GM23338 (cell line): ENCODE data around the gene C10orf71. TPM values are rescaled to one million over a fixed set of nuclear protein-coding genes. Genes with fewer than 3 reads are reported as not detected.

Source experiments
- ATAC-seq: fragments of 200-7000 bp; cut with Tn5 transposase; 3 replicates; pipeline ENCODE4 v1.9.1; 2020
- DNase-seq: peaks from one replicate; pipeline ENCODE4 v3.0.0-alpha.2; 2015; ENCODE audit warnings: low spot score
- H2AFZ ChIP-seq: fragments of 200-600 bp; sonication (generic); 2 replicates; pipeline ENCODE4 v1.8.0; 2016; ENCODE audit warnings: antibody characterized with exemption, mild to moderate bottlenecking, moderate library complexity
- H3F3A ChIP-seq: fragments of 200-600 bp; sonication (generic); replicated peaks from 2 replicates; pipeline ENCODE4 v1.8.0; 2017; ENCODE audit warnings: antibody characterized with exemption, mixed run types, low read depth
- H3K27ac ChIP-seq: fragments of 200-600 bp; sonication (generic); 2 replicates; pipeline ENCODE4 v1.6.1; 2016; ENCODE audit warnings: low read depth
- H3K27me3 ChIP-seq: fragments of 200-600 bp; sonication (generic); 2 replicates; pipeline ENCODE4 v1.8.0; 2016; ENCODE audit warnings: mild to moderate bottlenecking, mixed run types, moderate library complexity; ENCODE audit not compliant: insufficient read depth
- H3K36me3 ChIP-seq: fragments of 200-600 bp; sonication (generic); 2 replicates; pipeline ENCODE4 v1.8.0; 2016; ENCODE audit warnings: mild to moderate bottlenecking; ENCODE audit not compliant: insufficient read depth
- H3K4me1 ChIP-seq: fragments of 200-600 bp; sonication (generic); 2 replicates; pipeline ENCODE4 v1.8.0; 2016; ENCODE audit warnings: mild to moderate bottlenecking, moderate library complexity; ENCODE audit not compliant: insufficient read depth
- H3K4me2 ChIP-seq: fragments of 200-600 bp; sonication (generic); 2 replicates; pipeline ENCODE4 v1.7.1; 2017; ENCODE audit warnings: mixed run types
- H3K4me3 ChIP-seq: fragments of 200-600 bp; sonication (generic); 2 replicates; pipeline ENCODE4 v1.6.1; 2016; ENCODE audit warnings: mixed run types
- H3K79me2 ChIP-seq: fragments of 200-600 bp; sonication (generic); replicated peaks from 2 replicates; pipeline ENCODE4 v1.8.0; 2017; ENCODE audit warnings: mild to moderate bottlenecking; ENCODE audit not compliant: insufficient read depth
- H3K9me2 ChIP-seq: fragments of 200-600 bp; sonication (generic); 2 replicates; pipeline ENCODE4 v1.8.0; 2017; ENCODE audit not compliant: insufficient read depth
- H4K20me1 ChIP-seq: fragments of 200-600 bp; sonication (generic); replicated peaks from 2 replicates; pipeline ENCODE4 v1.8.0; 2017; ENCODE audit warnings: mild to moderate bottlenecking; ENCODE audit not compliant: insufficient read depth
- H3K27ac Mint-ChIP-seq: 2 replicates; pipeline ENCODE4 v1.8.0; 2020; ENCODE audit warnings: inconsistent platforms, mild to moderate bottlenecking, moderate library complexity, mixed read lengths
- H3K27me3 Mint-ChIP-seq: 3 replicates; pipeline ENCODE4 v1.8.0; 2022; ENCODE audit warnings: low read depth, mild to moderate bottlenecking, moderate library complexity, mixed read lengths, inconsistent platforms; ENCODE audit not compliant: insufficient read depth, poor library complexity
- H3K36me3 Mint-ChIP-seq: 3 replicates; pipeline ENCODE4 v1.8.0; 2021; ENCODE audit warnings: low read depth, mild to moderate bottlenecking, inconsistent platforms, moderate library complexity, mixed read lengths
- H3K4me1 Mint-ChIP-seq: 3 replicates; pipeline ENCODE4 v1.8.0; 2020; ENCODE audit warnings: mild to moderate bottlenecking, inconsistent platforms, mixed read lengths
- H3K4me3 Mint-ChIP-seq: 3 replicates; pipeline ENCODE4 v1.8.0; 2021; ENCODE audit warnings: moderate library complexity, mild to moderate bottlenecking, inconsistent platforms, mixed read lengths
- H3K9me3 Mint-ChIP-seq: 3 replicates; pipeline ENCODE4 v1.8.0; 2020; ENCODE audit warnings: moderate library complexity, mild to moderate bottlenecking, inconsistent platforms, mixed read lengths
- CREB1 ChIP-seq: fragments of 250-450 bp; sonication (Bioruptor Pico); IDR thresholded peaks from 2 replicates; pipeline ENCODE4 v1.5.0; 2020; ENCODE audit warnings: low read depth, mild to moderate bottlenecking, moderate library complexity
- CTCF ChIP-seq, 2 experiments: fragments of 200-600 bp in 1 of 2; sonication (generic) in 1 of 2; conservative IDR thresholded peaks; 2 replicates each; pipeline versions ENCODE4 v1.5.1 to v1.6.1; 2016 to 2017; ENCODE audit warnings: antibody characterized with exemption in 2 of 2, low read depth in 2 of 2, mild to moderate bottlenecking in 2 of 2, moderate library complexity in 1 of 2
- ETS1 ChIP-seq: IDR thresholded peaks from 2 replicates; pipeline ENCODE4 v1.6.1; 2016; ENCODE audit warnings: antibody characterized with exemption
- EZH2 ChIP-seq: fragments of 200-600 bp; sonication (generic); IDR thresholded peaks from one replicate; pipeline ENCODE4 v1.8.0; 2017; ENCODE audit warnings: antibody characterized with exemption, mild to moderate bottlenecking, low read depth; ENCODE audit not compliant: unreplicated experiment
- EZH2phosphoT487 ChIP-seq: fragments of 200-600 bp; sonication (generic); IDR thresholded peaks from one replicate; pipeline ENCODE4 v1.8.1; 2018; ENCODE audit warnings: antibody characterized with exemption; ENCODE audit not compliant: unreplicated experiment
- JUNB ChIP-seq: IDR thresholded peaks from one replicate; pipeline ENCODE4 v1.6.1; 2016; ENCODE audit warnings: antibody characterized with exemption; ENCODE audit not compliant: unreplicated experiment
- NANOG ChIP-seq: IDR thresholded peaks from 2 replicates; pipeline ENCODE4 v1.6.1; 2016; ENCODE audit warnings: antibody characterized with exemption, borderline replicate concordance
- POLR2AphosphoS5 ChIP-seq: IDR thresholded peaks from 2 replicates; pipeline ENCODE4 v1.6.1; 2016; ENCODE audit warnings: antibody characterized with exemption, low read depth
- REST ChIP-seq: IDR thresholded peaks from one replicate; pipeline ENCODE4 v1.6.1; 2018; ENCODE audit warnings: antibody characterized with exemption; ENCODE audit not compliant: unreplicated experiment
- STAT1 ChIP-seq: IDR thresholded peaks from one replicate; pipeline ENCODE4 v1.6.1; 2016; ENCODE audit warnings: antibody characterized with exemption; ENCODE audit not compliant: unreplicated experiment
- ZNF114 ChIP-seq: fragments of 250-450 bp; sonication (Bioruptor Pico); IDR thresholded peaks from 2 replicates; pipeline ENCODE4 v1.5.0; 2020; ENCODE audit warnings: mild to moderate bottlenecking, moderate library complexity
- ZNF331 ChIP-seq: fragments of 250-450 bp; sonication (Bioruptor Pico); IDR thresholded peaks from 2 replicates; pipeline ENCODE4 v1.5.0; 2020; ENCODE audit warnings: low read depth, mild to moderate bottlenecking, moderate library complexity
- ZNF462 ChIP-seq: fragments of 250-450 bp; sonication (Bioruptor Pico); IDR thresholded peaks from 2 replicates; pipeline ENCODE4 v1.5.0; 2020; ENCODE audit warnings: mild to moderate bottlenecking, moderate library complexity
- polyA plus RNA-seq: library from polyadenylated mRNA; unstranded; fragments of >200 nt; fragmentation: Nextera tagmentation; extraction: Ambion mirVana; gene quantifications from 2 replicates; pipeline ENCODE4 v1.2.1, GENCODE V29; 2016
- total RNA-seq: library from RNA; depleted of rRNA; stranded (reverse); fragments of >200 nt; shearing (Covaris generic); gene quantifications from 2 replicates; pipeline ENCODE4 v1.2.3, GENCODE V29; 2014

C10orf71 gene
- total and polyA plus RNA-seq, 2 experiments from 2014 or later = not detected

GRCh38 chr10:49302088-49302487 is 3.1 kb downstream of the C10orf71 start:
- Histone ChIP-seq H2AFZ (no peak overlapping the region), H4K20me1 (no peaks in the 10 kb centered on the region), H3K9me2 (no peaks in the 10 kb centered on the region), H3K36me3 (no peaks in the 10 kb centered on the region), H3K4me1 (no peaks in the 10 kb centered on the region), H3K4me3 (no peak overlapping the region), H3F3A (no peaks in the 10 kb centered on the region), H3K27me3 (no peaks in the 10 kb centered on the region), H3K27ac (no peak overlapping the region), H3K4me2 (no peak overlapping the region), H3K79me2 (no peaks in the 10 kb centered on the region)
- DNase-seq (no peak), ATAC-seq (no peak)
- no peaks in the 10 kb centered on the region for H3K9me3 Mint-ChIP-seq
- H3K36me3 Mint-ChIP-seq = no peaks in the 10 kb centered on the region
- H3K27ac Mint-ChIP-seq = no peak overlapping the region
- peaks cover 20% of the 10 kb centered on the region for H3K4me1 Mint-ChIP-seq
- peaks cover 4% of the 10 kb centered on the region for H3K27me3 Mint-ChIP-seq
- H3K4me3 Mint-ChIP-seq = no peak overlapping the region
- TF ChIP-seq ZNF114 (CRISPR knock-in tag) = no peak
- no peak for TF ChIP-seq POLR2AphosphoS5
- TF ChIP-seq CTCF (conservative IDR thresholded peaks at IDR 0.05; ENCODE audit: low read depth in 2 of 2) = no peak
- TF ChIP-seq CREB1 = no peak
- no peak for TF ChIP-seq EZH2
- TF ChIP-seq JUNB = no peak
- no peak for TF ChIP-seq EZH2phosphoT487
- no peak for TF ChIP-seq NANOG
- TF ChIP-seq STAT1 = no peak
- no peak for TF ChIP-seq ZNF331 (CRISPR knock-in tag)
- no peak for TF ChIP-seq ZNF462 (CRISPR knock-in tag)
- TF ChIP-seq REST = no peak
- TF ChIP-seq ETS1 = no peak
